Uterus (tissue), 2 donors: ENCODE data around the gene FBXO11.

ENCODE experiments used
- CTCF ChIP-seq, 4 experiments: fragments of 200-600 bp in 2 of 4; fragments of 450-650 bp in 2 of 4; sonication (generic) in 2 of 4; IDR thresholded peaks; one replicate each; pipeline ENCODE4 v1.5.1; 2016 to 2019; ENCODE audit warnings: antibody characterized with exemption in 4 of 4, mild to moderate bottlenecking in 2 of 4, moderate library complexity in 1 of 4
- POLR2A ChIP-seq, 2 donors: fragments of 450-650 bp; IDR thresholded peaks; one replicate each; pipeline ENCODE4 v1.6.1; 2016; ENCODE audit warnings: antibody characterized with exemption in 2 of 2, mild to moderate bottlenecking in 1 of 2, moderate library complexity in 1 of 2

- TF ChIP-seq CTCF (IDR thresholded peaks at IDR 0.05) (no peak), POLR2A (IDR thresholded peaks at IDR 0.05) (no peak)
These were observed 63.5 kb downstream of the FBXO11 start for GRCh38 chr2:47842846-47843245.
